ENCODE data around the gene PLXNA2. TPM values are rescaled to one million over a fixed set of nuclear protein-coding genes. Genes with fewer than 3 reads are reported as not detected.

PLXNA2 gene
- total RNA-seq, 2 experiments from 2014 or later: 0.84 to 1.6 TPM

- Mint-ChIP-seq H3K9me3 (ENCODE audit: insufficient read depth) (no peaks in the 10 kb centered on the region), H3K27me3 (ENCODE audit: low read depth) (peaks cover 9% of the 10 kb centered on the region), H3K36me3 (ENCODE audit: low read depth) (no peaks in the 10 kb centered on the region), H3K4me1 (ENCODE audit: low read depth) (no peaks in the 10 kb centered on the region), H3K4me3 (no peak overlapping the region), H3K27ac (no peak overlapping the region)
- DNase-seq (no peak), ATAC-seq (no peak)
- ChIA-PET CTCF (no interaction called here), POLR2A (no interaction called here)
These were observed 213.7 kb downstream of the PLXNA2 start for GRCh38 chr1:208030288-208031091.

GRCh38 chr1:208029381-208030287 is 214.6 kb downstream of the PLXNA2 start:
- ATAC-seq: no peak
- ChIA-PET CTCF (no interaction called here), POLR2A (no interaction called here)
- Mint-ChIP-seq H3K4me3 (no peak overlapping the region), H3K9me3 (ENCODE audit: insufficient read depth) (no peaks in the 10 kb centered on the region), H3K27ac (no peak overlapping the region), H3K4me1 (ENCODE audit: low read depth) (no peaks in the 10 kb centered on the region), H3K36me3 (ENCODE audit: low read depth) (no peaks in the 10 kb centered on the region), H3K27me3 (ENCODE audit: low read depth) (peaks cover 9% of the 10 kb centered on the region)
- no peak for DNase-seq

GRCh38 chr1:208028526-208028925 is 215.7 kb downstream of the PLXNA2 start:
- H3K9me3 Mint-ChIP-seq (ENCODE audit: insufficient read depth): no peaks in the 10 kb centered on the region
- ChIA-PET CTCF (interaction anchor here (1.0 kb wide), 1 partner anchor 66 kb away, joined by 4 read pairs; no protein-coding TSS in a partner anchor), POLR2A (no interaction called here)
- no peak overlapping the region for H3K4me3 Mint-ChIP-seq
- H3K27me3 Mint-ChIP-seq (ENCODE audit: low read depth): peaks cover 7% of the 10 kb centered on the region
- no peaks in the 10 kb centered on the region for H3K36me3 Mint-ChIP-seq (ENCODE audit: low read depth)
- no peaks in the 10 kb centered on the region for H3K4me1 Mint-ChIP-seq (ENCODE audit: low read depth)
- no peak overlapping the region for H3K27ac Mint-ChIP-seq
- DNase-seq: no peak
- ATAC-seq: no peak

- no peaks in the 10 kb centered on the region for H3K4me1 Mint-ChIP-seq (ENCODE audit: low read depth)
- no peak overlapping the region for H3K4me3 Mint-ChIP-seq
- ATAC-seq: no peak
- no peaks in the 10 kb centered on the region for H3K9me3 Mint-ChIP-seq (ENCODE audit: insufficient read depth)
- no peak overlapping the region for H3K27ac Mint-ChIP-seq
- POLR2A ChIA-PET: no interaction called here
- no peak for DNase-seq
- H3K27me3 Mint-ChIP-seq (ENCODE audit: low read depth): peaks cover 7% of the 10 kb centered on the region
- H3K36me3 Mint-ChIP-seq (ENCODE audit: low read depth): no peaks in the 10 kb centered on the region
- CTCF ChIA-PET: interaction anchor here (0.9 to 1.1 kb wide), 3 partner anchors 64 to 217 kb away, joined by 3 to 4 read pairs (median 3); no protein-coding TSS in a partner anchor
These were observed 216.3 kb downstream of the PLXNA2 start for GRCh38 chr1:208027861-208028260.

- ChIA-PET CTCF (interaction anchor here (0.6 to 5.6 kb wide), 6 partner anchors 63 to 1128 kb away, joined by 3 to 87 read pairs (median 3); partner anchors contain the start of gene PLXNA2), POLR2A (no interaction called here)
- Mint-ChIP-seq H3K9me3 (ENCODE audit: insufficient read depth) (no peaks in the 10 kb centered on the region), H3K27ac (no peak overlapping the region), H3K4me1 (ENCODE audit: low read depth) (no peaks in the 10 kb centered on the region), H3K36me3 (ENCODE audit: low read depth) (no peaks in the 10 kb centered on the region), H3K4me3 (no peak overlapping the region), H3K27me3 (ENCODE audit: low read depth) (peaks cover 7% of the 10 kb centered on the region)
- ATAC-seq (no peak), DNase-seq (no peak)
These were observed 217.2 kb downstream of the PLXNA2 start for GRCh38 chr1:208026880-208027438.

GRCh38 chr1:208025031-208025430 is 219.2 kb downstream of the PLXNA2 start:
- peaks cover 9% of the 10 kb centered on the region for H3K27me3 Mint-ChIP-seq (ENCODE audit: low read depth)
- no peaks in the 10 kb centered on the region for H3K36me3 Mint-ChIP-seq (ENCODE audit: low read depth)
- H3K27ac Mint-ChIP-seq: no peak overlapping the region
- no peaks in the 10 kb centered on the region for H3K9me3 Mint-ChIP-seq (ENCODE audit: insufficient read depth)
- H3K4me3 Mint-ChIP-seq: no peak overlapping the region
- ChIA-PET CTCF (interaction anchor here (1.1 to 5.8 kb wide), 4 partner anchors 26 to 219 kb away, joined by 3 to 87 read pairs (median 18); partner anchors contain the start of gene PLXNA2), POLR2A (no interaction called here)
- ATAC-seq: no peak
- H3K4me1 Mint-ChIP-seq (ENCODE audit: low read depth): no peaks in the 10 kb centered on the region
- DNase-seq: no peak

- Mint-ChIP-seq H3K27ac (no peak overlapping the region), H3K4me1 (ENCODE audit: low read depth) (no peaks in the 10 kb centered on the region), H3K27me3 (ENCODE audit: low read depth) (peaks cover 8% of the 10 kb centered on the region), H3K9me3 (ENCODE audit: insufficient read depth) (no peaks in the 10 kb centered on the region), H3K4me3 (no peak overlapping the region), H3K36me3 (ENCODE audit: low read depth) (no peaks in the 10 kb centered on the region)
- no peak for ATAC-seq
- CTCF ChIA-PET: interaction anchor here (1.1 to 6.5 kb wide), 4 partner anchors 25 to 220 kb away, joined by 3 to 90 read pairs (median 58); partner anchors contain the start of gene PLXNA2
- POLR2A ChIA-PET: interaction anchor here (0.6 kb wide), 1 partner anchor 164 kb away, joined by 5 read pairs; no protein-coding TSS in a partner anchor
- DNase-seq: no peak
These were observed 219.8 kb downstream of the PLXNA2 start for GRCh38 chr1:208024406-208024805.

- H3K4me3 Mint-ChIP-seq: no peak overlapping the region
- DNase-seq (no peak), ATAC-seq (no peak)
These were observed 224.9 kb downstream of the PLXNA2 start for GRCh38 chr1:208019257-208019656.

GRCh38 chr1:208015255-208015654 is 228.9 kb downstream of the PLXNA2 start:
- ATAC-seq (no peak), DNase-seq (no peak)
- ChIA-PET POLR2A (no interaction called here), CTCF (no interaction called here)
- Mint-ChIP-seq H3K4me1 (ENCODE audit: low read depth) (no peaks in the 10 kb centered on the region), H3K9me3 (ENCODE audit: insufficient read depth) (no peaks in the 10 kb centered on the region), H3K4me3 (no peak overlapping the region), H3K36me3 (ENCODE audit: low read depth) (no peaks in the 10 kb centered on the region), H3K27me3 (ENCODE audit: low read depth) (peaks cover 7% of the 10 kb centered on the region), H3K27ac (no peak overlapping the region)

More at GRCh38 chr1:208019257-208019656, 224.9 kb downstream of the PLXNA2 start:
- no peak overlapping the region for H3K27ac Mint-ChIP-seq
- ChIA-PET CTCF (interaction anchor here (1.5 to 6.5 kb wide), 3 partner anchors 75 to 226 kb away, joined by 4 to 90 read pairs (median 11); partner anchors contain the start of gene PLXNA2), POLR2A (no interaction called here)
- H3K27me3 Mint-ChIP-seq (ENCODE audit: low read depth): peaks cover 9% of the 10 kb centered on the region
- no peaks in the 10 kb centered on the region for H3K9me3 Mint-ChIP-seq (ENCODE audit: insufficient read depth)
- H3K36me3 Mint-ChIP-seq (ENCODE audit: low read depth): no peaks in the 10 kb centered on the region
- no peaks in the 10 kb centered on the region for H3K4me1 Mint-ChIP-seq (ENCODE audit: low read depth)

- H3K36me3 Mint-ChIP-seq (ENCODE audit: low read depth): no peaks in the 10 kb centered on the region
- POLR2A ChIA-PET: interaction anchor here (0.6 kb wide), 1 partner anchor 73 kb away, joined by 3 read pairs; no protein-coding TSS in a partner anchor
- CTCF ChIA-PET: interaction anchor here (0.8 to 2.8 kb wide), 5 partner anchors 9 to 231 kb away, joined by 3 to 9 read pairs (median 5); partner anchors contain the start of gene PLXNA2
These were observed 231.0 kb downstream of the PLXNA2 start for GRCh38 chr1:208013210-208013609.

GRCh38 chr1:208012721-208013120 is 231.5 kb downstream of the PLXNA2 start:
- ChIA-PET CTCF (interaction anchor here (0.8 to 2.8 kb wide), 4 partner anchors 9 to 232 kb away, joined by 3 to 9 read pairs (median 5); partner anchors contain the start of gene PLXNA2), POLR2A (interaction anchor here (0.6 kb wide), 1 partner anchor 74 kb away, joined by 3 read pairs; no protein-coding TSS in a partner anchor)
- DNase-seq: no peak
- ATAC-seq: no peak
- Mint-ChIP-seq H3K4me1 (ENCODE audit: low read depth) (no peaks in the 10 kb centered on the region), H3K9me3 (ENCODE audit: insufficient read depth) (no peaks in the 10 kb centered on the region), H3K27ac (no peak overlapping the region), H3K36me3 (ENCODE audit: low read depth) (no peaks in the 10 kb centered on the region), H3K27me3 (ENCODE audit: low read depth) (peaks cover 2% of the 10 kb centered on the region), H3K4me3 (no peak overlapping the region)

More at GRCh38 chr1:208013210-208013609, 231.0 kb downstream of the PLXNA2 start:
- H3K9me3 Mint-ChIP-seq (ENCODE audit: insufficient read depth): no peaks in the 10 kb centered on the region
- no peak for DNase-seq
- H3K4me3 Mint-ChIP-seq: no peak overlapping the region
- H3K27ac Mint-ChIP-seq: no peak overlapping the region
- peaks cover 4% of the 10 kb centered on the region for H3K27me3 Mint-ChIP-seq (ENCODE audit: low read depth)
- no peak for ATAC-seq
- no peaks in the 10 kb centered on the region for H3K4me1 Mint-ChIP-seq (ENCODE audit: low read depth)
